Lung (tissue), 12 donors: Measurements from ENCODE around the gene LPAR1. TPM values are rescaled to one million over a fixed set of nuclear protein-coding genes. Genes with fewer than 3 reads are reported as not detected.

ENCODE experiments used
- ATAC-seq: fragments of 200-7000 bp; cut with Tn5 transposase; one replicate; pipeline ENCODE4 v1.9.1; 2020; ENCODE audit warnings: moderate number of reproducible peaks; ENCODE audit not compliant: insufficient read depth, low FRiP score
- DNase-seq, 3 donors: peaks; one replicate each; pipeline ENCODE4 v3.0.0-alpha.2; 2013 to 2017
- H3K27ac ChIP-seq, 2 donors: one replicate each; pipeline ENCODE4 v1.5.1; 2013; ENCODE audit warnings: mild to moderate bottlenecking in 2 of 2, moderate library complexity in 2 of 2, control low read depth in 1 of 2, inconsistent platforms in 1 of 2, low read depth in 1 of 2, low read length in 1 of 2
- H3K27me3 ChIP-seq, 3 donors: one replicate each; pipeline ENCODE4 v1.5.1; 2013; ENCODE audit warnings: low read length in 2 of 3; ENCODE audit not compliant: control insufficient read depth in 3 of 3, insufficient read depth in 3 of 3
- H3K36me3 ChIP-seq, 4 donors: one replicate each; pipeline ENCODE4 v1.5.1; 2013; ENCODE audit warnings: low read length in 4 of 4, mild to moderate bottlenecking in 1 of 4, moderate library complexity in 1 of 4; ENCODE audit not compliant: control insufficient read depth in 4 of 4, insufficient read depth in 4 of 4
- H3K4me1 ChIP-seq, 5 donors: one replicate each; pipeline ENCODE4 v1.5.1; 2013; ENCODE audit warnings: low read length in 5 of 5, mild to moderate bottlenecking in 2 of 5, moderate library complexity in 1 of 5; ENCODE audit not compliant: control insufficient read depth in 5 of 5, insufficient read depth in 5 of 5
- H3K4me3 ChIP-seq: one replicate; pipeline ENCODE4 v1.5.1; 2013; ENCODE audit warnings: mild to moderate bottlenecking, control low read depth, moderate library complexity
- H3K9ac ChIP-seq, 2 donors: one replicate each; pipeline ENCODE4 v1.5.1; 2013; ENCODE audit warnings: low read length in 2 of 2, control low read depth in 1 of 2; ENCODE audit not compliant: insufficient read depth in 1 of 2
- H3K9me3 ChIP-seq, 4 donors: one replicate each; pipeline ENCODE4 v1.5.1; 2013; ENCODE audit warnings: low read length in 3 of 4, mild to moderate bottlenecking in 1 of 4, moderate library complexity in 1 of 4; ENCODE audit not compliant: control insufficient read depth in 4 of 4, insufficient read depth in 3 of 4
- WGBS, 2 donors: extraction: QIAGEN DNeasy Blood & Tissue Kit; methylation state at CpG; one replicate each; pipeline ENCODE4 v1.1.7; 2013; 5-methylcytosine and 5-hydroxymethylcytosine counted together
- polyA plus RNA-seq, 2 donors: library from polyadenylated mRNA; stranded (reverse); fragments of 200-250 nt; gene quantifications; one replicate each; pipeline ENCODE4 v1.2.1, GENCODE V29; 2013
- total RNA-seq, 2 donors: library from RNA; depleted of rRNA in 1 of 2; stranded (reverse); fragments of >200 nt in 1 of 2; gene quantifications; one replicate each; pipeline ENCODE4 v1.2.1, GENCODE V29; 2014 to 2021
- TF ChIP-seq, protein P1 (sequence below): IDR thresholded peaks from 2 replicates; pipeline ENCODE4 v1.5.1; 2012; ENCODE audit warnings: mild to moderate bottlenecking; ENCODE audit errors: control extremely low read depth, extremely low read depth
- donor health status: control.
- donor health status: control.
- donor health status: Bipolar disorder and iron deficiency.
- donor health status: healthy.
- donor health status: DM: yes; HTN: yes; CAD: no.

LPAR1 gene
- total and polyA plus RNA-seq, 4 donors, result 5.2 to 47.6 (median 23.3) TPM

DNA sequence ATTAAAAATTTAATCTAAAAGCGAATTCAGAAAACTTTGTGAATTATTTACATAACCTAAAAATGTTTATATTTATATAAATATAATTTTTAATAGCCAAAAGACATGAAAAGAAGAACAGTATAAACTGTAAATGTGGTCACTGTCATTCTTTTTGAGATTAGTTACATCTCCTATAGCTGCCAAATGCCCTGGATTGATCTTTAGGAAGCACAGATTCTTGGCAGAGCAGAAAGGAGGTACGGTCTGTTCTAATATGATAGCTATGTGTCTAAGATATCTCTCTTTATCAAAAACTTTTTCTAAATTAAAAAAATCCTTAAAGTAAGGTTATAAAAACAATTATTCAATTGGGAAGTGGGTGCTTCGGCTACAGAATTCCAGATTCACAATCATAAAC lies 151.0 kb downstream of the LPAR1 start:
- Histone ChIP-seq H3K36me3 (no peaks in the 10 kb centered on the region), H3K9ac (no peak overlapping the region), H3K4me3 (no peak overlapping the region), H3K4me1 (peaks cover 0 to 26% (median 0%) of the 10 kb centered on the region in 5 donors), H3K9me3 (no peaks in the 10 kb centered on the region), H3K27ac (no peak overlapping the region), H3K27me3 (no peaks in the 10 kb centered on the region)
- WGBS, 2 donors, result 77 to 84% methylated on average over 3 of the region's 3 CpGs
- ATAC-seq (no peak), DNase-seq (no peak)
- TF ChIP-seq, protein P1, sequence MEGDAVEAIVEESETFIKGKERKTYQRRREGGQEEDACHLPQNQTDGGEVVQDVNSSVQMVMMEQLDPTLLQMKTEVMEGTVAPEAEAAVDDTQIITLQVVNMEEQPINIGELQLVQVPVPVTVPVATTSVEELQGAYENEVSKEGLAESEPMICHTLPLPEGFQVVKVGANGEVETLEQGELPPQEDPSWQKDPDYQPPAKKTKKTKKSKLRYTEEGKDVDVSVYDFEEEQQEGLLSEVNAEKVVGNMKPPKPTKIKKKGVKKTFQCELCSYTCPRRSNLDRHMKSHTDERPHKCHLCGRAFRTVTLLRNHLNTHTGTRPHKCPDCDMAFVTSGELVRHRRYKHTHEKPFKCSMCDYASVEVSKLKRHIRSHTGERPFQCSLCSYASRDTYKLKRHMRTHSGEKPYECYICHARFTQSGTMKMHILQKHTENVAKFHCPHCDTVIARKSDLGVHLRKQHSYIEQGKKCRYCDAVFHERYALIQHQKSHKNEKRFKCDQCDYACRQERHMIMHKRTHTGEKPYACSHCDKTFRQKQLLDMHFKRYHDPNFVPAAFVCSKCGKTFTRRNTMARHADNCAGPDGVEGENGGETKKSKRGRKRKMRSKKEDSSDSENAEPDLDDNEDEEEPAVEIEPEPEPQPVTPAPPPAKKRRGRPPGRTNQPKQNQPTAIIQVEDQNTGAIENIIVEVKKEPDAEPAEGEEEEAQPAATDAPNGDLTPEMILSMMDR, result no peak

DNA sequence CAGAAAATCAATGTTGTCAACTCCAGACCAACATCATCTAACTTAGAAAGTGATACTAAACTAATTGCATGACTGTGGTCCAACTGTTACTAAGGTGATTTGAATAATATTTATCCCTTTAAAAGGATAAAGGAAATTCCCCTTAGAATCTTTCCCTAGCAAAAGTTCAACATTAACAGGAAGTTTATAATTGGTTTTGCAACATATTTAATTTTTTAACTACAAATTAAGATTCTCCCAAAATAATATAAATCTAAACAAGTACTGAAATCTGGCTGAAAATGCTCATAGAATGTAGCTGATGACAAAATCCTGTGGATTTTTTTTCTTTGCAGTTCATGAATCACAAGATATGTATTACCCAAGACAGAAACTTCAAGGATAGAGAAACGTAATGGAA lies 151.4 kb downstream of the LPAR1 start:
- H3K4me1 ChIP-seq, result peaks cover 0 to 26% (median 0%) of the 10 kb centered on the region in 5 donors
- no peaks in the 10 kb centered on the region for H3K27me3 ChIP-seq
- ATAC-seq (no peak), DNase-seq (peak in 2 of 3 donors; percentile 77 to 79)
- H3K27ac ChIP-seq, result no peak overlapping the region
- TF ChIP-seq, protein P1, result no peak
- H3K9ac ChIP-seq, result no peak overlapping the region
- no peaks in the 10 kb centered on the region for H3K36me3 ChIP-seq
- 47 to 79% methylated on average over 1 of the region's 1 CpG for WGBS, 2 donors
- H3K9me3 ChIP-seq, result no peaks in the 10 kb centered on the region
- no peak overlapping the region for H3K4me3 ChIP-seq

DNA sequence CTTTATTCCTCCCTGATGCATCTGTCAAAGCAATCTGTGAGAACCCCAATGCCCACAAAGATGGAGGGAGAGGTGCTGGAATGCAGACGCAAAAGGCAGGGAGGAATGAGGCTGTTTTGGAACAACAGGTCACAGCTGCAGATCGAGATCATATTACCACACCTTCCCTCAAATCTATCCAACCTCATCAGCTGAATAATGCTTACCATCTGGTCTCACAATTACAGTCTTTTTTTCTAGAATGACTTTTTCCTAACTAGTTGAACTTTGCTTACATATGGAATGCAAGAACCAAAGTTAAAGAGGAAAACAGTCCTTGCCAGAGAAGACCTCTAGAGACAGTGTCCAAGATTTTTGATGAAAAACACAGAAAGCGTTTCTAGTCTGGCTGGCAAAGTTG lies 158.1 kb downstream of the LPAR1 start:
- no peak for ATAC-seq
- no peak overlapping the region for H3K27ac ChIP-seq
- no peak for DNase-seq

More for the DNA sequence above, 158.1 kb downstream of the LPAR1 start:
- TF ChIP-seq, protein P1, result no peak
- Histone ChIP-seq H3K4me1 (peaks cover 0 to 24% (median 0%) of the 10 kb centered on the region in 5 donors), H3K36me3 (peaks cover 0 to 4% (median 2%) of the 10 kb centered on the region in 4 donors), H3K9ac (no peak overlapping the region), H3K9me3 (no peaks in the 10 kb centered on the region), H3K27me3 (no peaks in the 10 kb centered on the region), H3K4me3 (no peak overlapping the region)
- WGBS, 2 donors, result 53 to 71% methylated on average over 3 of the region's 3 CpGs
